H1 (cell line): Measurements from ENCODE around the gene ACP3. TPM values are rescaled to one million over a fixed set of nuclear protein-coding genes. Genes with fewer than 3 reads are reported as not detected.

ENCODE experiments used
- CBX5 ChIP-seq: fragments of 300-800, 300-1000 bp; sonication (generic); IDR thresholded peaks from 2 replicates; pipeline ENCODE4 v1.7.1; 2016; ENCODE audit warnings: antibody characterized with exemption, low read length, low read depth
- CBX8 ChIP-seq: fragments of 300-800, 300-1000 bp; sonication (generic); IDR thresholded peaks from 2 replicates; pipeline ENCODE4 v1.7.1; 2016; ENCODE audit warnings: low read depth, low read length, borderline replicate concordance
- RAD21 ChIP-seq, 2 experiments: IDR thresholded peaks in 1 of 2; conservative IDR thresholded peaks in 1 of 2; 2 replicates each; pipeline ENCODE4 v1.6.1; 2011; ENCODE audit warnings: low read depth in 2 of 2, low read length in 2 of 2, improper control_type of control experiment in 1 of 2, inconsistent platforms in 1 of 2, mild to moderate bottlenecking in 1 of 2, moderate library complexity in 1 of 2
- RXRA ChIP-seq: IDR thresholded peaks from 2 replicates; pipeline ENCODE4 v1.6.1; 2011; ENCODE audit warnings: low read depth, mild to moderate bottlenecking, low read length, moderate library complexity; ENCODE audit not compliant: insufficient read depth
- SIN3A ChIP-seq, 2 experiments: IDR thresholded peaks in 1 of 2; conservative IDR thresholded peaks in 1 of 2; 2 replicates each; pipeline ENCODE4 v1.6.1; 2011 to 2012; ENCODE audit warnings: low read length in 2 of 2, improper control_type of control experiment in 1 of 2, low read depth in 1 of 2, mild to moderate bottlenecking in 1 of 2
- SIRT6 ChIP-seq: IDR thresholded peaks from one replicate; pipeline ENCODE4 v1.7.1; 2012; ENCODE audit warnings: low read length, inconsistent platforms
- SP2 ChIP-seq: IDR thresholded peaks from 2 replicates; pipeline ENCODE4 v1.6.1; 2012; ENCODE audit warnings: mild to moderate bottlenecking, low read length, inconsistent platforms
- polyA plus RNA-seq, 7 experiments: library from polyadenylated mRNA; depleted of rRNA in 3 of 7; stranded (reverse) in 5 of 7; unstranded in 2 of 7; fragments of >200 nt in 5 of 7; fragments of 200-250 nt in 2 of 7; gene quantifications; 1 replicate in 5 of 7; 2 replicates in 1 of 7; 4 replicates in 1 of 7; pipeline versions ENCODE4 v1.2.1 to v1.2.3, GENCODE V29; 2011 to 2013; ENCODE audit warnings: missing spikeins in 2 of 7, mixed read lengths in 2 of 7
- total RNA-seq: library from RNA; stranded (reverse); fragmentation: NEBNext Ultra II Directional; extraction: Animal tissue kit (Norgen Biotek cat#: 25700); gene quantifications from 2 replicates; pipeline ENCODE4 v1.2.1, GENCODE V29; 2021
- TF ChIP-seq, protein P1 (sequence below): IDR thresholded peaks from 2 replicates; pipeline ENCODE4 v1.6.1; 2012; ENCODE audit warnings: inconsistent platforms

Gene ACP3
- total and polyA plus RNA-seq, 2 of the 8 experiments (the other 6 are each of a cell fraction or from before 2014, with no cell fraction given): 1.2 to 1.4 TPM

DNA sequence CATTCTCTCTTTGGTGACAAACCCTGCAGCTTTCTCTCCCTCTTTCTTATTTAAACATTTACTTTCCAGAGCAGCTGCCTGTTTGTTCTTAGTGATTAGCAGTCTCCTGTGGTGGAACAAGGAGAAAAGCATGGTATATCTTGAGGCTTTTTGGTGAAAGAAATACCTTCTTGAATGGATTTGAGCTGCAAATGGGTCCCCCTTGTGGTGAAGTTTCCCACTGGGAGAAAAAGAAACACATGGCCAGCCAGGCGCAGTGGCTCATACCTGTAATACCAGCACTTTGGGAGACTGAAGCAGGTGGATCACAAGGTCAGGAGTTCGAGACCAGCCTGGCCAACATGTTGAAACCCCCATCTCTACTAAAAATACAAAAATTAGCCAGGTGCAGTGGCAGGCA is 48.3 kb upstream of the ACP3 start (continued):
- TF ChIP-seq SIN3A (conservative IDR thresholded peaks at IDR 0.05 in 1 of 2, IDR thresholded peaks at IDR 0.05 in 1 of 2; ENCODE audit: low read depth in 1 of 2, low read length in 2 of 2) (no peak), SP2 (no peak), SIRT6 (no peak), RXRA (no peak), RAD21 (IDR thresholded peaks at IDR 0.05 in 1 of 2, conservative IDR thresholded peaks at IDR 0.05 in 1 of 2; ENCODE audit: low read depth in 2 of 2, low read length in 2 of 2) (peak; percentile 29 to 59), CBX5 (no peak), CBX8 (no peak)
- TF ChIP-seq, protein P1, sequence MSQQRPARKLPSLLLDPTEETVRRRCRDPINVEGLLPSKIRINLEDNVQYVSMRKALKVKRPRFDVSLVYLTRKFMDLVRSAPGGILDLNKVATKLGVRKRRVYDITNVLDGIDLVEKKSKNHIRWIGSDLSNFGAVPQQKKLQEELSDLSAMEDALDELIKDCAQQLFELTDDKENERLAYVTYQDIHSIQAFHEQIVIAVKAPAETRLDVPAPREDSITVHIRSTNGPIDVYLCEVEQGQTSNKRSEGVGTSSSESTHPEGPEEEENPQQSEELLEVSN: no peak
